Measurements from ENCODE around the gene LCE1A.

- TF ChIP-seq YY1 (IDR thresholded peaks at IDR 0.05; ENCODE audit: insufficient read depth, insufficient read length) (no peak), SUZ12 (IDR thresholded peaks at IDR 0.05; ENCODE audit: extremely low read depth, insufficient read depth, insufficient read length) (no peak), ZNF274 (IDR thresholded peaks at IDR 0.05; ENCODE audit: low read depth, low read length) (no peak)
Observed at GRCh38 chr1:152795686-152796085, 31.6 kb upstream of the LCE1A start.
